K562 (cell line): ENCODE results near the gene ZBTB26. TPM values are rescaled to one million over a fixed set of nuclear protein-coding genes. Genes with fewer than 3 reads are reported as not detected.

Experiments
- BACH1 ChIP-seq: fragments of 200-800 bp; sonication (Bioruptor generic); IDR thresholded peaks from 2 replicates; pipeline ENCODE4 v1.6.1; 2016; ENCODE audit warnings: missing genetic modification characterization, missing compliant biosample characterization
- CBFA2T2 ChIP-seq: fragments of 450-650 bp; conservative IDR thresholded peaks from 2 replicates; pipeline ENCODE4 v1.6.1; 2017; ENCODE audit warnings: mild to moderate bottlenecking
- CHD2 ChIP-seq: IDR thresholded peaks from 2 replicates; pipeline ENCODE4 v1.6.1; 2011; ENCODE audit warnings: low read depth, low read length
- DIDO1 ChIP-seq: fragments of 450-650 bp; IDR thresholded peaks from 2 replicates; pipeline ENCODE4 v1.6.1; 2016; ENCODE audit warnings: low read depth, missing biosample characterization, missing genetic modification characterization
- ETV5 ChIP-seq: sonication (generic); formaldehyde crosslinking; IDR thresholded peaks from 2 replicates; pipeline ENCODE4 v1.4.0; 2020; ENCODE audit warnings: low read depth, mild to moderate bottlenecking, missing genetic modification reagents
- FIP1L1 ChIP-seq: fragments of 200-400 bp; formaldehyde crosslinking; IDR thresholded peaks from 2 replicates; pipeline ENCODE4 v1.6.1; 2018; ENCODE audit warnings: mild to moderate bottlenecking, low read depth, low read length; ENCODE audit not compliant: poor library complexity, severe bottlenecking
- FOXK2 ChIP-seq, 2 experiments: fragments of 450-650 bp; IDR thresholded peaks in 1 of 2; conservative IDR thresholded peaks in 1 of 2; 2 replicates each; pipeline ENCODE4 v1.6.1; 2016; ENCODE audit warnings: low read depth in 2 of 2, mild to moderate bottlenecking in 1 of 2
- GATAD2A ChIP-seq: fragments of 450-650 bp; IDR thresholded peaks from 2 replicates; pipeline ENCODE4 v1.6.1; 2017
- HCFC1 ChIP-seq: IDR thresholded peaks from 2 replicates; pipeline ENCODE4 v1.6.1; 2012; ENCODE audit warnings: low read depth, low read length, improper control_type of control experiment
- HMBOX1 ChIP-seq: sonication (generic); IDR thresholded peaks from 2 replicates; pipeline ENCODE4 v1.6.1; 2016
- KDM4B ChIP-seq, 2 experiments: fragments of 450-650 bp in 1 of 2; sonication (generic) in 1 of 2; IDR thresholded peaks; 2 replicates each; pipeline ENCODE4 v1.6.1; 2016 to 2017; ENCODE audit warnings: borderline replicate concordance in 2 of 2, antibody characterized with exemption in 1 of 2, low read depth in 1 of 2, mild to moderate bottlenecking in 1 of 2
- KDM5B ChIP-seq: fragments of 200-600 bp; sonication (generic); IDR thresholded peaks from 2 replicates; pipeline ENCODE4 v1.6.1; 2012; ENCODE audit warnings: low read depth, mild to moderate bottlenecking, moderate library complexity, low read length, control low read depth, inconsistent platforms; ENCODE audit not compliant: insufficient replicate concordance
- NCOA4 ChIP-seq: fragments of 450-650 bp; IDR thresholded peaks from 2 replicates; pipeline ENCODE4 v1.6.1; 2018; ENCODE audit warnings: mild to moderate bottlenecking; ENCODE audit not compliant: partially characterized antibody
- NFXL1 ChIP-seq: fragments of 450-650 bp; formaldehyde crosslinking; IDR thresholded peaks from 2 replicates; pipeline ENCODE4 v1.4.0; 2021; ENCODE audit warnings: mild to moderate bottlenecking
- NUFIP1 ChIP-seq: fragments of 450-650 bp; IDR thresholded peaks from 2 replicates; pipeline ENCODE4 v1.6.1; 2018; ENCODE audit not compliant: partially characterized antibody
- PHB2 ChIP-seq: fragments of 450-650 bp; IDR thresholded peaks from 2 replicates; pipeline ENCODE4 v1.6.1; 2017; ENCODE audit warnings: low read depth
- PURB ChIP-seq: sonication (generic); formaldehyde crosslinking; IDR thresholded peaks from 2 replicates; pipeline ENCODE4 v1.9.0; 2021; ENCODE audit warnings: low read depth, mild to moderate bottlenecking, missing genetic modification reagents
- SUPT5H ChIP-seq: fragments of 450-650 bp; IDR thresholded peaks from 2 replicates; pipeline ENCODE4 v1.6.1; 2016
- ZNF408 ChIP-seq: fragments of 250-450 bp; sonication (Bioruptor Pico); IDR thresholded peaks from 2 replicates; pipeline ENCODE4 v1.4.0; 2020; ENCODE audit warnings: low read depth, mild to moderate bottlenecking, moderate library complexity
- polyA plus RNA-seq, 8 experiments: library from polyadenylated mRNA; depleted of rRNA in 4 of 8; stranded (reverse) in 5 of 8; unstranded in 3 of 8; fragments of >200 nt; fragmentation: Nextera tagmentation in 2 of 8; fragmentation: Illumina TruSeq in 1 of 8; extraction: Ambion mirVana in 2 of 8; extraction: Trizol in 1 of 8; gene quantifications; 2 replicates each; pipeline versions ENCODE4 v1.2.1 to v1.2.3, GENCODE V29; 2011 to 2014; ENCODE audit warnings: inconsistent platforms in 1 of 8, missing spikeins in 1 of 8
- total RNA-seq, 7 experiments: library from RNA; depleted of rRNA in 6 of 7; stranded (reverse); fragments of >200 nt in 6 of 7; fragmentation: Illumina TruSeq in 2 of 7; extraction: Trizol in 2 of 7; gene quantifications; 2 replicates each; pipeline versions ENCODE4 v1.2.1 to v1.2.3, GENCODE V29; 2011 to 2021; ENCODE audit warnings: low replicate concordance in 1 of 7
- TF ChIP-seq, protein P1 (sequence below): IDR thresholded peaks from 3 replicates; pipeline ENCODE4 v1.6.1; 2011; ENCODE audit warnings: borderline replicate concordance, mild to moderate bottlenecking, moderate library complexity; ENCODE audit not compliant: insufficient read length; ENCODE audit errors: extremely low read depth
- TF ChIP-seq, protein P2 (sequence below): fragments of 250-450 bp; sonication (Bioruptor Pico); IDR thresholded peaks from 2 replicates; pipeline ENCODE4 v1.4.0; 2020; ENCODE audit warnings: mild to moderate bottlenecking, moderate library complexity

The ZBTB26 gene
- total and polyA plus RNA-seq, 9 of the 15 experiments (the other 6 are each of a cell fraction or from before 2014, with no cell fraction given) = 2.4 to 20.7 (median 5.0) TPM

DNA sequence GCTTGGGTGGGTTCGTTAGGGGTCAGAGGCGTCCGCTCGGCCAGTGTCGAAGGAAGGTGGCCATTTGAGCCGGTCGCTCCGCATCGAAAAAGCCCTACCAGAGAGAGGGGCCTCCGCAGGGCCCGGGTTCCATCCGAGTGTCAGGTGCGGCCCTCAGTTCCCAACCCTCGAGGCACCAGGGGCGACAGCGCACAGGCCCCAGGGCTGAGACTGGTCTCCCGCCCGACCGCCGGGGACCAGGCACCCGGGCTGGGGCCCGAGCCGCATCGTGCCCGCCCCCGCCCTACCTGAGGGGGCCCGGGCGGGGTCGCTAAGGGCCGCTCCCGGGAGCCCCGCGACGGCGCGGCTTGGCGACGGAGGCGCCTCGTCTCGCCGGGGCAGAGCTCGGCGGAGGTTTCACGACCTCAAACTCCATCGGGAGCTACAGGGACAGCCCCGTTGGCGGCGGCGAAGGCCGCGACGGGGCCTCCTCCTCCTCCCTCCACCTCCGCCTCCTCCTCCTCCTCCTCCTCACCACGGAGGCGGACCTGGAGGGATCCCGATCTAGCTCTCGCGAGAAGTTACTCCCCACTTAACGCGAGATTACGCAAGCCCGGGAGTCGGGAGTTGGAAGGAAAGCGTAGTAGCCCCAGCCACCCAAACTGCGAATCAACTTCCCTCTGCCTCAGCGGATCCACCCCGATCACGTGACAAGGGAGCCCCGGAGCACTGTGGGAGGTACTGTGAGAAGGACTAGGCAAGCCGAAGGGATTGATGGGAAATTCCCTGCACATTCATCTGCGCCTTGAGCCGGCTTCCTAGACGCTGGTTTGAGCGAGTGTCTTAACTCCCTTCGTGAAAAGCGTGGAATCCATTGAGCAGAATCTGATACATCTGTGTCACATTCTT lies 26.2 kb downstream of the ZBTB26 start, which contains the start of gene RC3H2 (continued):
- TF ChIP-seq HMBOX1 = peak; percentile 30; the same call in 1 of the 2 replicates
- peak; percentile 96 for TF ChIP-seq CBFA2T2
- TF ChIP-seq SUPT5H = peak; percentile 94
- TF ChIP-seq KDM5B = peak; percentile 90
- no peak for TF ChIP-seq ZNF408 (CRISPR knock-in tag)
- TF ChIP-seq, protein P1, sequence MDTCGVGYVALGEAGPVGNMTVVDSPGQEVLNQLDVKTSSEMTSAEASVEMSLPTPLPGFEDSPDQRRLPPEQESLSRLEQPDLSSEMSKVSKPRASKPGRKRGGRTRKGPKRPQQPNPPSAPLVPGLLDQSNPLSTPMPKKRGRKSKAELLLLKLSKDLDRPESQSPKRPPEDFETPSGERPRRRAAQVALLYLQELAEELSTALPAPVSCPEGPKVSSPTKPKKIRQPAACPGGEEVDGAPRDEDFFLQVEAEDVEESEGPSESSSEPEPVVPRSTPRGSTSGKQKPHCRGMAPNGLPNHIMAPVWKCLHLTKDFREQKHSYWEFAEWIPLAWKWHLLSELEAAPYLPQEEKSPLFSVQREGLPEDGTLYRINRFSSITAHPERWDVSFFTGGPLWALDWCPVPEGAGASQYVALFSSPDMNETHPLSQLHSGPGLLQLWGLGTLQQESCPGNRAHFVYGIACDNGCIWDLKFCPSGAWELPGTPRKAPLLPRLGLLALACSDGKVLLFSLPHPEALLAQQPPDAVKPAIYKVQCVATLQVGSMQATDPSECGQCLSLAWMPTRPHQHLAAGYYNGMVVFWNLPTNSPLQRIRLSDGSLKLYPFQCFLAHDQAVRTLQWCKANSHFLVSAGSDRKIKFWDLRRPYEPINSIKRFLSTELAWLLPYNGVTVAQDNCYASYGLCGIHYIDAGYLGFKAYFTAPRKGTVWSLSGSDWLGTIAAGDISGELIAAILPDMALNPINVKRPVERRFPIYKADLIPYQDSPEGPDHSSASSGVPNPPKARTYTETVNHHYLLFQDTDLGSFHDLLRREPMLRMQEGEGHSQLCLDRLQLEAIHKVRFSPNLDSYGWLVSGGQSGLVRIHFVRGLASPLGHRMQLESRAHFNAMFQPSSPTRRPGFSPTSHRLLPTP = no peak
- peak in 1 of 2 experiments; percentile 92; a peak in 1 of 4 replicates for TF ChIP-seq KDM4B (IDR thresholded peaks at IDR 0.05; ENCODE audit: borderline replicate concordance in 2 of 2, low read depth in 1 of 2)
- TF ChIP-seq HCFC1 = peak; percentile 90
- peak; percentile 88 for TF ChIP-seq FIP1L1
- no peak for TF ChIP-seq NFXL1 (CRISPR knock-in tag)
- TF ChIP-seq, protein P2, sequence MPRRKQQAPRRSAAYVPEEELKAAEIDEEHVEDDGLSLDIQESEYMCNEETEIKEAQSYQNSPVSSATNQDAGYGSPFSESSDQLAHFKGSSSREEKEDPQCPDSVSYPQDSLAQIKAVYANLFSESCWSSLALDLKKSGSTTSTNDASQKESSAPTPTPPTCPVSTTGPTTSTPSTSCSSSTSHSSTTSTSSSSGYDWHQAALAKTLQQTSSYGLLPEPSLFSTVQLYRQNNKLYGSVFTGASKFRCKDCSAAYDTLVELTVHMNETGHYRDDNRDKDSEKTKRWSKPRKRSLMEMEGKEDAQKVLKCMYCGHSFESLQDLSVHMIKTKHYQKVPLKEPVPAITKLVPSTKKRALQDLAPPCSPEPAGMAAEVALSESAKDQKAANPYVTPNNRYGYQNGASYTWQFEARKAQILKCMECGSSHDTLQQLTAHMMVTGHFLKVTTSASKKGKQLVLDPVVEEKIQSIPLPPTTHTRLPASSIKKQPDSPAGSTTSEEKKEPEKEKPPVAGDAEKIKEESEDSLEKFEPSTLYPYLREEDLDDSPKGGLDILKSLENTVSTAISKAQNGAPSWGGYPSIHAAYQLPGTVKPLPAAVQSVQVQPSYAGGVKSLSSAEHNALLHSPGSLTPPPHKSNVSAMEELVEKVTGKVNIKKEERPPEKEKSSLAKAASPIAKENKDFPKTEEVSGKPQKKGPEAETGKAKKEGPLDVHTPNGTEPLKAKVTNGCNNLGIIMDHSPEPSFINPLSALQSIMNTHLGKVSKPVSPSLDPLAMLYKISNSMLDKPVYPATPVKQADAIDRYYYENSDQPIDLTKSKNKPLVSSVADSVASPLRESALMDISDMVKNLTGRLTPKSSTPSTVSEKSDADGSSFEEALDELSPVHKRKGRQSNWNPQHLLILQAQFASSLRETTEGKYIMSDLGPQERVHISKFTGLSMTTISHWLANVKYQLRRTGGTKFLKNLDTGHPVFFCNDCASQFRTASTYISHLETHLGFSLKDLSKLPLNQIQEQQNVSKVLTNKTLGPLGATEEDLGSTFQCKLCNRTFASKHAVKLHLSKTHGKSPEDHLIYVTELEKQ (CRISPR knock-in tag) = no peak
- no peak for TF ChIP-seq NUFIP1
- TF ChIP-seq NCOA4 = no peak
- no peak for TF ChIP-seq PHB2
- TF ChIP-seq GATAD2A = no peak
- TF ChIP-seq DIDO1 = peak; percentile 63; the same call in 1 of the 2 replicates
- TF ChIP-seq BACH1 = no peak
- TF ChIP-seq CHD2 = peak; percentile 98
- TF ChIP-seq FOXK2 (conservative IDR thresholded peaks at IDR 0.05 in 1 of 2, IDR thresholded peaks at IDR 0.05 in 1 of 2; ENCODE audit: low read depth in 2 of 2) = peak in 1 of 2 experiments; percentile 93; a peak in 2 of 4 replicates
- no peak for TF ChIP-seq PURB
- no peak for TF ChIP-seq ETV5
